K562 (cell line): ENCODE measurements around the gene ZNF135. TPM values are rescaled to one million over a fixed set of nuclear protein-coding genes. Genes with fewer than 3 reads are reported as not detected.
A peak's percentile ranks its signal among the peaks of the same experiment; 100 is the strongest.

Source experiments
- ATAC-seq: fragments of 200-7000 bp; cut with Tn5 transposase; 3 replicates; pipeline ENCODE4 v1.9.1; 2020; ENCODE audit warnings: moderate library complexity
- BruUV-seq: library from RNA; stranded (reverse); fragments of 400-500 nt; replicated peaks from 2 replicates; lab custom pipeline; 2021; lab: Mats Ljungman, UMichigan
- CTCF ChIA-PET: fragments of 300-600 bp; formaldehyde crosslinking; extraction: SDS; loops from one replicate; lab custom pipeline; 2021; ENCODE audit warnings: low intra/inter-chr PET ratio; lab: Yijun Ruan, JAX
- POLR2A ChIA-PET: fragments of 300-600, 350-650 bp; sonication (Branson Sonifier 250); formaldehyde crosslinking; extraction: SDS; loops from one replicate; lab custom pipeline; 2021; ENCODE audit warnings: antibody characterized with exemption, inconsistent platforms; lab: Yijun Ruan, JAX
- DNase-seq, 4 experiments: peaks; one replicate each; pipeline versions ENCODE4 v3.0.0 to v3.0.0-alpha.2; 2011 to 2018; ENCODE audit warnings: low spot score in 3 of 4, mixed read lengths in 3 of 4; ENCODE audit errors: extremely low read depth in 1 of 4
- FAIRE-seq: peaks from 2 replicates; lab custom pipeline; 2011; peaks lifted over from hg19 to GRCh38; lab: Jason Lieb, UNC
- H2AFZ ChIP-seq: 2 replicates; pipeline ENCODE4 v1.6.0; 2011; ENCODE audit warnings: low read depth, low read length, control low read depth, inconsistent platforms
- H3K27ac ChIP-seq: fragments of 200-600 bp; 3 replicates; pipeline ENCODE4 v1.8.0; 2011; ENCODE audit warnings: low read depth, mild to moderate bottlenecking, control low read depth, inconsistent platforms, low read length, moderate library complexity, mixed read lengths; ENCODE audit errors: extremely low read depth
- H3K27me3 ChIP-seq, 2 experiments: fragments of 300-600 bp in 1 of 2; 2 replicates in 1 of 2; 3 replicates in 1 of 2; pipeline versions ENCODE4 v1.6.0 to v1.8.0; 2011; ENCODE audit warnings: inconsistent platforms in 2 of 2, low read length in 2 of 2, mild to moderate bottlenecking in 1 of 2, mixed read lengths in 1 of 2, moderate library complexity in 1 of 2; ENCODE audit not compliant: control insufficient read depth in 2 of 2, insufficient read depth in 2 of 2
- H3K36me3 ChIP-seq: fragments of 300-600 bp; 3 replicates; pipeline ENCODE4 v1.8.0; 2011; ENCODE audit warnings: mild to moderate bottlenecking, low read length, inconsistent platforms; ENCODE audit not compliant: control insufficient read depth, insufficient read depth
- H3K4me1 ChIP-seq, 2 experiments: fragments of 200-600 bp in 1 of 2; replicated peaks in 1 of 2; 2 replicates in 1 of 2; 3 replicates in 1 of 2; pipeline versions ENCODE4 v1.5.1 to v1.8.0; 2011; ENCODE audit warnings: inconsistent platforms in 2 of 2, low read length in 2 of 2, mild to moderate bottlenecking in 1 of 2, mixed read lengths in 1 of 2, moderate library complexity in 1 of 2; ENCODE audit not compliant: control insufficient read depth in 2 of 2, insufficient read depth in 2 of 2
- H3K4me2 ChIP-seq: 2 replicates; pipeline ENCODE4 v1.6.1; 2011; ENCODE audit warnings: low read length, control low read depth, inconsistent platforms, mixed read lengths; ENCODE audit not compliant: insufficient read depth
- H3K4me3 ChIP-seq: fragments of 200-600 bp; sonication (generic), shearing (Covaris generic); 2 replicates; pipeline ENCODE4 v1.5.1; 2016; ENCODE audit warnings: control low read depth, inconsistent platforms
- H3K79me2 ChIP-seq: fragments of 200-600 bp; 3 replicates; pipeline ENCODE4 v1.8.0; 2011; ENCODE audit warnings: low read length, inconsistent platforms; ENCODE audit not compliant: control insufficient read depth, insufficient read depth
- H3K9ac ChIP-seq, 2 experiments: 2 replicates each; pipeline versions ENCODE4 v1.6.0 to v1.6.1; 2011; ENCODE audit warnings: low read depth in 2 of 2, low read length in 2 of 2, control low read depth in 1 of 2, inconsistent platforms in 1 of 2, mild to moderate bottlenecking in 1 of 2, mixed read lengths in 1 of 2; ENCODE audit not compliant: insufficient read depth in 1 of 2
- H3K9me1 ChIP-seq: one replicate; pipeline ENCODE4 v1.6.0; 2011; ENCODE audit warnings: inconsistent platforms, mild to moderate bottlenecking, low read length, moderate library complexity; ENCODE audit not compliant: control insufficient read depth, insufficient read depth
- H3K9me3 ChIP-seq: replicated peaks from 2 replicates; pipeline ENCODE4 v1.5.1; 2011; ENCODE audit warnings: low read depth, low read length, inconsistent platforms; ENCODE audit not compliant: control insufficient read depth, insufficient read depth
- H4K20me1 ChIP-seq: replicated peaks from 2 replicates; pipeline ENCODE4 v1.6.1; 2011; ENCODE audit warnings: low read length, inconsistent platforms, mixed read lengths; ENCODE audit not compliant: control insufficient read depth, insufficient read depth
- CEBPB ChIP-seq: fragments of 450-650 bp; IDR thresholded peaks from 2 replicates; pipeline ENCODE4 v1.6.1; 2016; ENCODE audit warnings: missing genetic modification characterization, missing compliant biosample characterization
- WGBS: fragments of 100-300 bp; shearing (Covaris generic); methylation state at CpG from one replicate; pipeline ENCODE4 v1.1.6; 2016; ENCODE audit warnings: low coverage, mixed read lengths; ENCODE audit not compliant: insufficient coverage; ENCODE audit errors: missing lambda C conversion rate; 5-methylcytosine and 5-hydroxymethylcytosine counted together
- in situ Hi-C: fragments of 300-500 bp; cut with MboI; formaldehyde crosslinking; loops from 4 replicates; pipeline ENCODE4 v1.15.0; 2018; ENCODE audit warnings: inconsistent platforms, mixed read lengths
- intact Hi-C: fragments of 100-400 bp; cut with micrococcal nuclease; formaldehyde crosslinking; loops from 2 replicates; pipeline ENCODE4 v1.14.2; 2022
- polyA plus RNA-seq, 8 experiments: library from polyadenylated mRNA; depleted of rRNA in 4 of 8; stranded (reverse) in 5 of 8; unstranded in 3 of 8; fragments of >200 nt; fragmentation: Nextera tagmentation in 2 of 8; fragmentation: Illumina TruSeq in 1 of 8; extraction: Ambion mirVana in 2 of 8; extraction: Trizol in 1 of 8; gene quantifications; 2 replicates each; pipeline versions ENCODE4 v1.2.1 to v1.2.3, GENCODE V29; 2011 to 2014; ENCODE audit warnings: inconsistent platforms in 1 of 8, missing spikeins in 1 of 8
- total RNA-seq, 7 experiments: library from RNA; depleted of rRNA in 6 of 7; stranded (reverse); fragments of >200 nt in 6 of 7; fragmentation: Illumina TruSeq in 2 of 7; extraction: Trizol in 2 of 7; gene quantifications; 2 replicates each; pipeline versions ENCODE4 v1.2.1 to v1.2.3, GENCODE V29; 2011 to 2021; ENCODE audit warnings: low replicate concordance in 1 of 7
- TF ChIP-seq, protein P1 (sequence below): IDR thresholded peaks from 2 replicates; pipeline ENCODE4 v1.6.1; 2012; ENCODE audit warnings: low read depth, low read length, improper control_type of control experiment, borderline replicate concordance

Gene ZNF135
- total and polyA plus RNA-seq, 9 of the 15 experiments (the other 6 are each of a cell fraction or from before 2014, with no cell fraction given) = not detected

DNA sequence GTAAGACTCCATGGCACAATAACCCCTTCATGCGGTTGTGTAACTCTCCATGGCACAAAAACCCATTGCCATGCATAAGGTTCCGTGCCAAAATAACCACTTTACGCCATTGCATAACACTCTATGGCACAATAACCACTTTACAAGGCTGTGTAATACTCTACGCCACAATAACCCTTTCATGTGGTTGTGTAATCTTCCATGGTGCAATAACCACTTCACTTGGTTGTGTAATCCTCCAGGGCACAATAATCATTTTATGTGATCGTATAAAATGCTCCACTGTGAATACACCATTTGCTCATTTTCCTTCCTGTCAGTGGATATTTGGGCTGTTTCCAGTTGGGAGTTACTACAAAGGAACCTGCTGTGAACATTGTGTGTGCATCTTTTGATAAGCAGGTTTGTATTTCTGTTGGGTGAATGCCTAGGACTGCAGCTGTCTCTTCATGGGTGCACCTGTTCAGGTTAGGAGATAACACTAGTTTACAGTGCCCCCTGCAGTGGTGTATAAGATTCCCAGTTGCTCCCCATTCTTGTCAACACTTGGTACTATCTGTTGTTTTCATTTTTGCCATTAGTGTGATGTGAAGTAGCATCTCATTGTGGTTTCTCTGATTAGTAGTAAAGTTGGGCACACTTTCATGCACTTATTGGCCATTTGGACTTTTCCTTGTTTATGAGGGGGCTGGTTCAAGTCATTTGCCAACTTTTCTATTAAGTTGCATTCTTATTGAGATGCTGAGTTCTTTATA lies 60.1 kb downstream of the ZNF135 start:
- DNase-seq (no peak), FAIRE-seq (no peak), ATAC-seq (no peak)
- intact Hi-C loops = no loop called here
- no TSS peak for BruUV-seq
- WGBS = 1% methylated on average over 5 of the region's 5 CpGs
- in situ Hi-C loops = no loop called here
- POLR2A ChIA-PET = no interaction called here
- H4K20me1 ChIP-seq = no peaks in the 10 kb centered on the region
- H2AFZ ChIP-seq = no peak overlapping the region
- CTCF ChIA-PET = no interaction called here
- H3K4me2 ChIP-seq = no peak overlapping the region
- no peak overlapping the region for H3K4me3 ChIP-seq
- H3K9me3 ChIP-seq = peaks cover 9% of the 10 kb centered on the region
- no peaks in the 10 kb centered on the region for H3K36me3 ChIP-seq
- TF ChIP-seq, protein P1, sequence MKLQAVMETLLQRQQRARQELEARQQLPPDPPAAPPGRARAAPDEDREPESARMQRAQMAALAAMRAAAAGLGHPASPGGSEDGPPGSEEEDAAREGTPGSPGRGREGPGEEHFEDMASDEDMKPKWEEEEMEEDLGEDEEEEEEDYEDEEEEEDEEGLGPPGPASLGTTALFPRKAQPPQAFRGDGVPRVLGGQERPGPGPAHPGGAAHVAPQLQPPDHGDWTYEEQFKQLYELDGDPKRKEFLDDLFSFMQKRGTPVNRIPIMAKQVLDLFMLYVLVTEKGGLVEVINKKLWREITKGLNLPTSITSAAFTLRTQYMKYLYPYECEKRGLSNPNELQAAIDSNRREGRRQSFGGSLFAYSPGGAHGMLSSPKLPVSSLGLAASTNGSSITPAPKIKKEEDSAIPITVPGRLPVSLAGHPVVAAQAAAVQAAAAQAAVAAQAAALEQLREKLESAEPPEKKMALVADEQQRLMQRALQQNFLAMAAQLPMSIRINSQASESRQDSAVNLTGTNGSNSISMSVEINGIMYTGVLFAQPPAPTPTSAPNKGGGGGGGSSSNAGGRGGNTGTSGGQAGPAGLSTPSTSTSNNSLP = no peak
- TF ChIP-seq CEBPB (tag) = peak; percentile 72
- no peaks in the 10 kb centered on the region for H3K79me2 ChIP-seq
- no peaks in the 10 kb centered on the region; a peak in 1 of 5 replicates for H3K4me1 ChIP-seq
- no peak overlapping the region for H3K9ac ChIP-seq
- no peaks in the 10 kb centered on the region for H3K27me3 ChIP-seq
- H3K9me1 ChIP-seq = no peaks in the 10 kb centered on the region
- no peak overlapping the region for H3K27ac ChIP-seq

Other genes with a start within 250 kb of the ZNF135 start
Only the 7 nearest of the 16 such genes appear.
- gene ZNF256, start 111.6 kb upstream of the ZNF135 start, total RNA-seq (2014; rRNA removed) = 0.27 TPM in 1 of 2 replicates, not detected in the other
- gene ZNF256, start 111.6 kb upstream of the ZNF135 start, total RNA-seq (2014; rRNA removed; fragmentation: Illumina TruSeq; extraction: Trizol) = 0.36 and 0.41 TPM in 2 replicates
- 0.07 and 0.26 TPM in 2 replicates for gene ZNF256, start 111.6 kb upstream of the ZNF135 start, total RNA-seq (2015; rRNA removed; fragmentation: Illumina TruSeq; extraction: Trizol)
- 0.20 and 0.42 TPM in 2 replicates for gene ZNF256, start 111.6 kb upstream of the ZNF135 start, total RNA-seq (2021)
- 0.04 and 0.11 TPM in 2 replicates for gene ZNF256, start 111.6 kb upstream of the ZNF135 start, polyA plus RNA-seq (2011; rRNA removed)
- 0.17 and 0.22 TPM in 2 replicates for gene ZNF256, start 111.6 kb upstream of the ZNF135 start, polyA plus RNA-seq (2014; fragmentation: Illumina TruSeq; extraction: Trizol)
- under 1 TPM in 1 of 2 experiments, not detected in 1; 0.13 TPM for gene ZNF256, start 111.6 kb upstream of the ZNF135 start, polyA plus RNA-seq (2014; fragmentation: Nextera tagmentation; extraction: Ambion mirVana)
- 0.12 and 0.23 TPM in 2 replicates for gene ZNF256, start 111.6 kb upstream of the ZNF135 start, polyA plus RNA-seq (2014; rRNA removed)
- gene C19orf18, start 84.7 kb upstream of the ZNF135 start, total RNA-seq (2014; rRNA removed) = not detected in 2 replicates
- gene C19orf18, start 84.7 kb upstream of the ZNF135 start, total RNA-seq (2014; rRNA removed; fragmentation: Illumina TruSeq; extraction: Trizol) = not detected in 2 replicates
- not detected in 2 replicates for gene C19orf18, start 84.7 kb upstream of the ZNF135 start, total RNA-seq (2015; rRNA removed; fragmentation: Illumina TruSeq; extraction: Trizol)
- not detected in 2 replicates for gene C19orf18, start 84.7 kb upstream of the ZNF135 start, total RNA-seq (2021)
- not detected in 2 replicates for gene C19orf18, start 84.7 kb upstream of the ZNF135 start, polyA plus RNA-seq (2011; rRNA removed)
- gene C19orf18, start 84.7 kb upstream of the ZNF135 start, polyA plus RNA-seq (2014; fragmentation: Illumina TruSeq; extraction: Trizol) = not detected in 2 replicates
- gene C19orf18, start 84.7 kb upstream of the ZNF135 start, polyA plus RNA-seq (2014; fragmentation: Nextera tagmentation; extraction: Ambion mirVana) = not detected
- not detected in 2 replicates for gene C19orf18, start 84.7 kb upstream of the ZNF135 start, polyA plus RNA-seq (2014; rRNA removed)
- 0.18 and 0.53 TPM in 2 replicates for gene ZNF606, start 56.5 kb upstream of the ZNF135 start, total RNA-seq (2014; rRNA removed)
- 0.32 and 0.44 TPM in 2 replicates for gene ZNF606, start 56.5 kb upstream of the ZNF135 start, total RNA-seq (2014; rRNA removed; fragmentation: Illumina TruSeq; extraction: Trizol)
- gene ZNF606, start 56.5 kb upstream of the ZNF135 start, total RNA-seq (2015; rRNA removed; fragmentation: Illumina TruSeq; extraction: Trizol) = 0.25 and 0.34 TPM in 2 replicates
- gene ZNF606, start 56.5 kb upstream of the ZNF135 start, total RNA-seq (2021) = 0.45 and 0.84 TPM in 2 replicates
- 0.28 TPM in 1 of 2 replicates, not detected in the other for gene ZNF606, start 56.5 kb upstream of the ZNF135 start, polyA plus RNA-seq (2011; rRNA removed)
- gene ZNF606, start 56.5 kb upstream of the ZNF135 start, polyA plus RNA-seq (2014; fragmentation: Illumina TruSeq; extraction: Trizol) = 0.31 and 0.37 TPM in 2 replicates
- under 1 TPM; 0.03 to 0.08 TPM for gene ZNF606, start 56.5 kb upstream of the ZNF135 start, polyA plus RNA-seq (2014; fragmentation: Nextera tagmentation; extraction: Ambion mirVana)
- gene ZNF606, start 56.5 kb upstream of the ZNF135 start, polyA plus RNA-seq (2014; rRNA removed) = 0.77 and 0.98 TPM in 2 replicates
- gene ZSCAN1, start 25.3 kb upstream of the ZNF135 start, total RNA-seq (2014; rRNA removed) = not detected in 2 replicates
- gene ZSCAN1, start 25.3 kb upstream of the ZNF135 start, total RNA-seq (2014; rRNA removed; fragmentation: Illumina TruSeq; extraction: Trizol) = not detected in 2 replicates
- not detected in 2 replicates for gene ZSCAN1, start 25.3 kb upstream of the ZNF135 start, total RNA-seq (2015; rRNA removed; fragmentation: Illumina TruSeq; extraction: Trizol)
- not detected in 2 replicates for gene ZSCAN1, start 25.3 kb upstream of the ZNF135 start, total RNA-seq (2021)
- gene ZSCAN1, start 25.3 kb upstream of the ZNF135 start, polyA plus RNA-seq (2011; rRNA removed) = not detected in 2 replicates
- not detected in 2 replicates for gene ZSCAN1, start 25.3 kb upstream of the ZNF135 start, polyA plus RNA-seq (2014; fragmentation: Illumina TruSeq; extraction: Trizol)
- not detected for gene ZSCAN1, start 25.3 kb upstream of the ZNF135 start, polyA plus RNA-seq (2014; fragmentation: Nextera tagmentation; extraction: Ambion mirVana)
- not detected in 2 replicates for gene ZSCAN1, start 25.3 kb upstream of the ZNF135 start, polyA plus RNA-seq (2014; rRNA removed)
- gene ZSCAN18, start 38.9 kb downstream of the ZNF135 start, total RNA-seq (2014; rRNA removed) = 0.23 and 0.65 TPM in 2 replicates
- 0.07 and 0.35 TPM in 2 replicates for gene ZSCAN18, start 38.9 kb downstream of the ZNF135 start, total RNA-seq (2014; rRNA removed; fragmentation: Illumina TruSeq; extraction: Trizol)
- 0.14 and 0.30 TPM in 2 replicates for gene ZSCAN18, start 38.9 kb downstream of the ZNF135 start, total RNA-seq (2015; rRNA removed; fragmentation: Illumina TruSeq; extraction: Trizol)
- gene ZSCAN18, start 38.9 kb downstream of the ZNF135 start, total RNA-seq (2021) = 0.81 and 1.0 TPM in 2 replicates
- 0.38 and 0.43 TPM in 2 replicates for gene ZSCAN18, start 38.9 kb downstream of the ZNF135 start, polyA plus RNA-seq (2011; rRNA removed)
- 0.40 and 0.48 TPM in 2 replicates for gene ZSCAN18, start 38.9 kb downstream of the ZNF135 start, polyA plus RNA-seq (2014; fragmentation: Illumina TruSeq; extraction: Trizol)
- under 1 TPM in 1 of 2 experiments, not detected in 1; 0.08 TPM for gene ZSCAN18, start 38.9 kb downstream of the ZNF135 start, polyA plus RNA-seq (2014; fragmentation: Nextera tagmentation; extraction: Ambion mirVana)
- 0.71 and 1.9 TPM in 2 replicates for gene ZSCAN18, start 38.9 kb downstream of the ZNF135 start, polyA plus RNA-seq (2014; rRNA removed)
- gene ZNF329, start 91.5 kb downstream of the ZNF135 start, total RNA-seq (2014; rRNA removed) = 2.0 TPM in 2 replicates
- gene ZNF329, start 91.5 kb downstream of the ZNF135 start, total RNA-seq (2014; rRNA removed; fragmentation: Illumina TruSeq; extraction: Trizol) = 3.6 and 4.2 TPM in 2 replicates
- gene ZNF329, start 91.5 kb downstream of the ZNF135 start, total RNA-seq (2015; rRNA removed; fragmentation: Illumina TruSeq; extraction: Trizol) = 3.0 and 3.3 TPM in 2 replicates
- gene ZNF329, start 91.5 kb downstream of the ZNF135 start, total RNA-seq (2021) = 2.2 TPM in 2 replicates
- 1.2 and 2.4 TPM in 2 replicates for gene ZNF329, start 91.5 kb downstream of the ZNF135 start, polyA plus RNA-seq (2011; rRNA removed)
- gene ZNF329, start 91.5 kb downstream of the ZNF135 start, polyA plus RNA-seq (2014; fragmentation: Illumina TruSeq; extraction: Trizol) = 2.1 and 2.2 TPM in 2 replicates
- 1 to 10 TPM in 1 of 2 experiments, under 1 TPM in 1; 0.21 to 1.0 TPM for gene ZNF329, start 91.5 kb downstream of the ZNF135 start, polyA plus RNA-seq (2014; fragmentation: Nextera tagmentation; extraction: Ambion mirVana)
- gene ZNF329, start 91.5 kb downstream of the ZNF135 start, polyA plus RNA-seq (2014; rRNA removed) = 1.2 and 2.0 TPM in 2 replicates
- 28.1 and 31.1 TPM in 2 replicates for gene ZNF274, start 123.8 kb downstream of the ZNF135 start, total RNA-seq (2014; rRNA removed)
- 26.8 and 28.9 TPM in 2 replicates for gene ZNF274, start 123.8 kb downstream of the ZNF135 start, total RNA-seq (2014; rRNA removed; fragmentation: Illumina TruSeq; extraction: Trizol)
- 21.5 and 22.1 TPM in 2 replicates for gene ZNF274, start 123.8 kb downstream of the ZNF135 start, total RNA-seq (2015; rRNA removed; fragmentation: Illumina TruSeq; extraction: Trizol)
- 28.2 and 28.7 TPM in 2 replicates for gene ZNF274, start 123.8 kb downstream of the ZNF135 start, total RNA-seq (2021)
- 35.3 and 37.0 TPM in 2 replicates for gene ZNF274, start 123.8 kb downstream of the ZNF135 start, polyA plus RNA-seq (2011; rRNA removed)
- gene ZNF274, start 123.8 kb downstream of the ZNF135 start, polyA plus RNA-seq (2014; fragmentation: Illumina TruSeq; extraction: Trizol) = 32.0 and 32.8 TPM in 2 replicates
- gene ZNF274, start 123.8 kb downstream of the ZNF135 start, polyA plus RNA-seq (2014; fragmentation: Nextera tagmentation; extraction: Ambion mirVana) = 1 to 10 TPM; 5.2 to 5.4 TPM
- gene ZNF274, start 123.8 kb downstream of the ZNF135 start, polyA plus RNA-seq (2014; rRNA removed) = 31.0 and 33.6 TPM in 2 replicates